Ascending aorta (tissue), 2 donors: ENCODE data around the gene MLKL. TPM values are rescaled to one million over a fixed set of nuclear protein-coding genes. Genes with fewer than 3 reads are reported as not detected.

Experiments used
- DNase-seq, 2 donors: peaks; one replicate each; pipeline ENCODE4 v3.0.0-alpha.2; 2019; ENCODE audit warnings: low spot score in 2 of 2
- H3K27ac ChIP-seq, 2 donors: fragments of 200-600 bp; sonication (generic); one replicate each; pipeline ENCODE4 v1.5.1; 2016 to 2017; ENCODE audit warnings: mild to moderate bottlenecking in 1 of 2
- H3K27me3 ChIP-seq: fragments of 200-600 bp; sonication (generic); one replicate; pipeline ENCODE4 v1.5.1; 2017
- H3K36me3 ChIP-seq, 2 donors: fragments of 200-600 bp; sonication (generic); one replicate each; pipeline ENCODE4 v1.5.1; 2016
- H3K4me1 ChIP-seq, 2 donors: fragments of 200-600 bp; sonication (generic); one replicate each; pipeline ENCODE4 v1.5.1; 2016 to 2017; ENCODE audit warnings: mild to moderate bottlenecking in 1 of 2
- H3K4me3 ChIP-seq, 2 donors: fragments of 200-600 bp; sonication (generic); one replicate each; pipeline ENCODE4 v1.5.1; 2016 to 2017; ENCODE audit warnings: mild to moderate bottlenecking in 1 of 2
- H3K9me3 ChIP-seq, 2 donors: fragments of 200-600 bp; sonication (generic); one replicate each; pipeline ENCODE4 v1.5.1; 2016
- intact Hi-C: fragments of 100-400 bp; cut with DNase I; formaldehyde crosslinking; loops from one replicate; pipeline ENCODE4 v1.15.1; 2023
- total RNA-seq: library from RNA; depleted of rRNA; stranded (reverse); fragments of >200 nt; gene quantifications from one replicate; pipeline ENCODE4 v1.1.0, GENCODE V29; 2016
- TF ChIP-seq, protein P1 (sequence below), 3 experiments: fragments of 200-600 bp in 2 of 3; fragments of 450-650 bp in 1 of 3; sonication (generic) in 2 of 3; IDR thresholded peaks; one replicate each; pipeline ENCODE4 v1.5.1; 2016 to 2019; ENCODE audit warnings: antibody characterized with exemption in 3 of 3, mild to moderate bottlenecking in 1 of 3, moderate library complexity in 1 of 3

The MLKL gene
- 4.0 TPM for total RNA-seq

DNA sequence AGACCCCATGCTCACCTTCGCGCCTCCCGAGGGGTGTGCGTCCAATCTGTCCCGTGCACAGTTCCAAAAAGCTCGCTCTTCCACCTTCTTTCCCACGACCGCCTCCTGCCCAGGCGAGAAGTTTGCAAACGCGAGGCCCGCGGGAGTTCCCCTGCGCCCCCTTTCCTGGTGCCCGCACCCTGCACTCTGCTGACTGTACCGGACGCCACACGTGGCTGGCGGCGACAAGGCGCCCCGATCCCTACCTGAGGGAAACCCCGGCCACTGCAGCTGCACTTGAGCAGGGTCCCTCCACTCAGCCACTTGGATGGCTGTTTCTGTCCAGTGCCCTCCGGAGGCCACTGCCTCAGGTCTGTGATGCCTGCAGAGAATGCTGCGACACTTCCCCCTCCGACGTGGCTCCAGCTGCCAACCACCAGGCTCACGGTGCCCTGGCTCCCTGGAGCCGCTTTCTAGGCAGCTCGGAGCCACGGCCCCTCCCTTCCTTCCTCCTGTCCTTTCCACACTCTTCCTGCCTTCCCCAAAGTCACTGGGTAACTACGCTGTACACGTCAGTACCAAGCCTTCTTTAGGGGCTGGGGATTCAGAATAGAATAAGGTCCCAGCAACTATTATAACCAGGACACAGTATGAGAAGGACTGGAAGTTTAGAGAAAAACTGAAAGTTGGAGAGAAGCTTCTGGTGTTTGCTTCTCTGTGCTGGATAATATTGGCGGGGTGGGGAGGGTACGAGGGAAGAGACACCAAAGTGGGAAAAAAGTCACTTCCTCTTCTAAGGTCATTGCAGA, at the start of gene MLKL:
Gene MLKL (minus strand): TSS at position 425 of the 788 bp plus-strand sequence. CDS start 5,105 bp downstream, outside the sequence.
- peak within 1 kb of the TSS; percentile 70 to 93 for H3K4me3 ChIP-seq
- intact Hi-C loops: loop anchor here (2.0 to 10.0 kb wide), 3 partner anchors 34 to 444 kb away; partner anchors contain the start of genes LDHD, RFWD3 and ZFP1
- TF ChIP-seq, protein P1, sequence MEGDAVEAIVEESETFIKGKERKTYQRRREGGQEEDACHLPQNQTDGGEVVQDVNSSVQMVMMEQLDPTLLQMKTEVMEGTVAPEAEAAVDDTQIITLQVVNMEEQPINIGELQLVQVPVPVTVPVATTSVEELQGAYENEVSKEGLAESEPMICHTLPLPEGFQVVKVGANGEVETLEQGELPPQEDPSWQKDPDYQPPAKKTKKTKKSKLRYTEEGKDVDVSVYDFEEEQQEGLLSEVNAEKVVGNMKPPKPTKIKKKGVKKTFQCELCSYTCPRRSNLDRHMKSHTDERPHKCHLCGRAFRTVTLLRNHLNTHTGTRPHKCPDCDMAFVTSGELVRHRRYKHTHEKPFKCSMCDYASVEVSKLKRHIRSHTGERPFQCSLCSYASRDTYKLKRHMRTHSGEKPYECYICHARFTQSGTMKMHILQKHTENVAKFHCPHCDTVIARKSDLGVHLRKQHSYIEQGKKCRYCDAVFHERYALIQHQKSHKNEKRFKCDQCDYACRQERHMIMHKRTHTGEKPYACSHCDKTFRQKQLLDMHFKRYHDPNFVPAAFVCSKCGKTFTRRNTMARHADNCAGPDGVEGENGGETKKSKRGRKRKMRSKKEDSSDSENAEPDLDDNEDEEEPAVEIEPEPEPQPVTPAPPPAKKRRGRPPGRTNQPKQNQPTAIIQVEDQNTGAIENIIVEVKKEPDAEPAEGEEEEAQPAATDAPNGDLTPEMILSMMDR (IDR thresholded peaks at IDR 0.05): peak in 1 of 3 experiments; percentile 20
- H3K4me1 ChIP-seq: peaks cover 0 to 4% of the 10 kb centered on the region in 2 donors
- DNase-seq: peak in 1 of 2 donors; percentile 86
- H3K9me3 ChIP-seq: no peaks in the 10 kb centered on the region
- H3K27ac ChIP-seq: peak within 1 kb of the TSS; percentile 87 to 90
- H3K27me3 ChIP-seq: no peaks in the 10 kb centered on the region
- no peaks in the 10 kb centered on the region for H3K36me3 ChIP-seq

DNA sequence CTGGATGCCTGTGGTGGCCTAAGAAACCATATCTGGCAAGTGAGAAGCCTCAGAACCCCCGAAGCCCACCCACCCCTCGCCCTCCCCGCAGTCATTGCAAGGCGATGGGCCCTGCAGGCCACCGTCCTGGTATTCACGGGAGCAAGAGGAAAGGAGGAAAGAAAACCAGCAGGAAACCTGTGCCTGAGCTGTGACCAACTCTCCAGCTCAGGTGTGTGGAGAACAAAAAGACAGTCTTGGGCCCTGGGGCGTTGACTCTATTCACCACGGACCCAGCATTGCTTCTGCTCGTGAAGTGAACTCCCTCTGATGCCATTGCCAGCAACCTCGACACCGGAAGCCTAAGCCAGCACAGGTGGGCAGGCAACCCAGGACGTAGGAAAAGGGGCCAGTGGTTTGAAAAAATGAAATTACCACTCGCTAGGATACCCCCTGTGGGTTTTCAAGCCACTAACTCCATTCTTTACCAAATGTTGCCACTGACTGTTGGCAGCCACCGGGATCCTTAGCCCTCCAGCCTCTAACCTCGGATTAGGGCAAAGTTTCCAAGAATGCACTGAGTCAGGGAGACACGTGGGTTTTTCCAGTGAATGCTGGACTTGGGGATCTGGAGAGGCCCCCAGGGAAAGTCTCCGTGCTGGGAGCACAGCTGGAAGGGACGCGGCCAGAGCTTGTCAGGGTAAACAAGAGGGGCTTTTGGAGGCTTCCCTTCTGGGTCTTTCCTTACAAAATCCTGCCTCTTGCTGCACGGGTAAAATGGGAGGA, 48.8 kb upstream of the MLKL start:
- no peak for DNase-seq
- Histone ChIP-seq H3K27me3 (no peaks in the 10 kb centered on the region), H3K4me1 (no peaks in the 10 kb centered on the region), H3K36me3 (no peaks in the 10 kb centered on the region), H3K27ac (no peak overlapping the region), H3K9me3 (no peaks in the 10 kb centered on the region), H3K4me3 (no peak overlapping the region)
- intact Hi-C loops: no loop called here
- TF ChIP-seq, protein P1 (IDR thresholded peaks at IDR 0.05): no peak

DNA sequence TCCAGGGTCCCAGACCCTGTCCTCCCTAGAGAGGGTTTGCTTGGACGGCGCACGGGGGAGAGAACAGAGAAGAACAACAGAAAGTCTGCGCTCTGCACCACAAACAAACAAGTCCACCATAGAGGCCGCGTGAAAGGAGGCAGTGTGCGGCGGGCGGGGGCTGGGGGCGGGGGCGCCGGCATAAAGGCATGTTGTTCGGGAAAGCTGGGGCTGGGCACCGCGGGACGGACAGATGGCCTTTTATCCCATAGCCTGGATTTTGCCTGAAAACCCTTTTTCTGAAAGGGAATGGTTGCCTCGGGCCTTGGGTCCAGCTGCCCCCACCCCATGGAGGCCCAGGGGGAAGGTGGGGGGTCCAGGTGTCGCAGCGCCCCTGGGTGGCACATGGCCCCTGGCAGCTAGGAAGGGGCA, 48.0 kb upstream of the MLKL start:
- no peaks in the 10 kb centered on the region for H3K36me3 ChIP-seq
- no peaks in the 10 kb centered on the region for H3K27me3 ChIP-seq
- H3K4me1 ChIP-seq: peaks cover 0 to 4% of the 10 kb centered on the region in 2 donors
- H3K9me3 ChIP-seq: no peaks in the 10 kb centered on the region
- no peak overlapping the region for H3K4me3 ChIP-seq
- DNase-seq: no peak
- no peak overlapping the region for H3K27ac ChIP-seq
- intact Hi-C loops: no loop called here
- TF ChIP-seq, protein P1 (IDR thresholded peaks at IDR 0.05): no peak

DNA sequence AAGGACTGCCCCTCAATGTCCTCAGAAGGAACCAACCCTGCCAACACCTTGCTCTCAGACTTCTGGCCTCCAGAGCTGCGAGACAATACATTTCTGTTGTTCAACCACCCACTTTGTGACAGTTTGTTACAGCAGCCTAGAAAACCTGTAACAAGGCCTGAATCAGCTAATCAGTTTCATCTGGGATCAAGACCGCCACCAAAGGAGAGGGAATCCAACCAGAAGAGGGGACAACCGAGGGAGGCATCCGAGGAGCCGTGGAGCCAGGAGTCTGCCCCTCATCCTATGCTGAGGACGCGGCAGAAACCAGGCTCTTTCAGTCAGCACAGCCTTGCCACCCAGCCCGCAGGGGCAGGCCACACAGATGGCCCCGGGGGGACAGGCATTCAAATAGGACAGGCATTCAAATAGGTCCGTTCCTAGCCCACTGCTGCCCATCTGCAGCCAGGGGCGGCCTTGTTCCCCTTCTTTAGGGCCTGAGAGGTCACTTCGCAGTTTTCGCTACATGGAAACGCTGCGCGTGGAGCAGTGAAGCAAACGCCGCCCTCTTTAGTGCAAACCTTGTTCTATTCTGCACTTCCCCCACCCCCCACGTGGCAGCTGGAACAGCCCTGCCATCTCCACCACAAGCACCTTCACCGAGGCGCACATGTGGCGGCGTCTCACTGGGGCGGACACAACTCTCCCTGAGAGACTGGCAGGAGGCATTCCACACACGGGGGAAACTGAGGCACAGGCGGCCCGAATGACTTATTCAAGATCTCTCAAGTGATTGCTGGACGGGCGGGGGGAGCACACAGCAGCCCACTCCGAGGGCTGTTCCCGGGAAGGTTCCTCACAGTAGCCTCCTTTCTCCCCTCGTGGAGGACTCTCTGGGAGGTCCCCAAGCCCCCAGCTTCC, 47.3 kb upstream of the MLKL start:
- TF ChIP-seq, protein P1 (IDR thresholded peaks at IDR 0.05): no peak
- peaks cover 0 to 5% of the 10 kb centered on the region in 2 donors for H3K4me1 ChIP-seq
- no peaks in the 10 kb centered on the region for H3K36me3 ChIP-seq
- H3K27ac ChIP-seq: no peak overlapping the region
- no peak for DNase-seq
- no peaks in the 10 kb centered on the region for H3K9me3 ChIP-seq
- no peaks in the 10 kb centered on the region for H3K27me3 ChIP-seq
- intact Hi-C loops: no loop called here
- H3K4me3 ChIP-seq: no peak overlapping the region

DNA sequence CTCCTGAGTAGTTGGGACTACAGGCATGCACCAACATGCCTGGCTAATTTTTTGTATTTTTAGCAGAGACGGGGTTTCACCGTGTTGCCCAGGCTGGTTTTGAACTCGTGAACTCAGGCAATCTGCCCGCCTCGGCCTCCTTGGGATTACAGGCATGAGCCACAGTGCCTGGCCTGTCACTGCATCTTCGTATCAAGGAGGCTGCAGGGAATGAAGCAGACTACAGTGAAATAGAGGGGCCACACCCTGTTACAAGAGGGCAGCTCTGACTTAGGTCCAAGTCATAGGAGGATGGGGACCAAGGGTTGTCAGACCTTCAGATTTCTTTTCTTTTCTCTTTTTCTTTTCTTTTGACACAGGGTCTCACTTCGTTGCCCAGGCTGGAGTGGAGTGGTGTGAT, 45.3 kb upstream of the MLKL start:
- H3K4me1 ChIP-seq: peaks cover 0 to 5% of the 10 kb centered on the region in 2 donors
- H3K27ac ChIP-seq: no peak overlapping the region
- intact Hi-C loops: no loop called here
- no peak overlapping the region for H3K4me3 ChIP-seq
- H3K36me3 ChIP-seq: no peaks in the 10 kb centered on the region
- no peak for DNase-seq
- H3K9me3 ChIP-seq: no peaks in the 10 kb centered on the region
- TF ChIP-seq, protein P1 (IDR thresholded peaks at IDR 0.05): no peak
- no peaks in the 10 kb centered on the region for H3K27me3 ChIP-seq
